Uterus (tissue), 4 donors: ENCODE measurements around the gene MBD5. TPM values are rescaled to one million over a fixed set of nuclear protein-coding genes. Genes with fewer than 3 reads are reported as not detected.
"Not testable (repeated sequence)": the region's sequence is repeated elsewhere in the genome, so short reads cannot be mapped to it uniquely, and the experiment has no call there.

Source experiments
- DNase-seq, 2 donors: peaks; one replicate each; pipeline ENCODE4 v3.0.0-alpha.2; 2019 to 2020
- H3K27ac ChIP-seq, 2 donors: fragments of 200-600 bp; sonication (generic); 1 replicate in 1 of 2; 2 replicates in 1 of 2; pipeline ENCODE4 v1.5.1; 2016 to 2018
- H3K27me3 ChIP-seq, 2 donors: fragments of 200-600 bp; sonication (generic); one replicate each; pipeline ENCODE4 v1.5.1; 2018 to 2019; ENCODE audit warnings: control low read depth in 1 of 2
- H3K36me3 ChIP-seq, 2 donors: fragments of 200-600 bp; sonication (generic); one replicate each; pipeline ENCODE4 v1.5.1; 2019; ENCODE audit warnings: control low read depth in 1 of 2
- H3K4me1 ChIP-seq, 2 donors: fragments of 200-600 bp; sonication (generic); one replicate each; pipeline ENCODE4 v1.5.1; 2018 to 2019; ENCODE audit warnings: control low read depth in 1 of 2
- H3K4me3 ChIP-seq, 2 donors: fragments of 200-600 bp; sonication (generic); 1 replicate in 1 of 2; 2 replicates in 1 of 2; pipeline ENCODE4 v1.5.1; 2018 to 2019; ENCODE audit warnings: mild to moderate bottlenecking in 1 of 2
- H3K9me3 ChIP-seq, 2 donors: fragments of 200-600 bp; sonication (generic); one replicate each; pipeline ENCODE4 v1.5.1; 2019; ENCODE audit warnings: control low read depth in 1 of 2
- POLR2A ChIP-seq, 2 donors: fragments of 450-650 bp; IDR thresholded peaks; one replicate each; pipeline ENCODE4 v1.6.1; 2016; ENCODE audit warnings: antibody characterized with exemption in 2 of 2, mild to moderate bottlenecking in 1 of 2, moderate library complexity in 1 of 2
- intact Hi-C: fragments of 100-400 bp; cut with DNase I; formaldehyde crosslinking; loops from one replicate; pipeline ENCODE4 v1.15.1; 2023; ENCODE audit warnings: low total_unique reads
- total RNA-seq, 4 donors: library from RNA; depleted of rRNA in 3 of 4; stranded (reverse); fragments of >200 nt in 3 of 4; gene quantifications; one replicate each; pipeline versions ENCODE4 v1.1.0 to v1.2.4, GENCODE V29; 2014 to 2023
- TF ChIP-seq, protein P1 (sequence below), 4 experiments: fragments of 200-600 bp in 2 of 4; fragments of 450-650 bp in 2 of 4; sonication (generic) in 2 of 4; IDR thresholded peaks; one replicate each; pipeline ENCODE4 v1.5.1; 2016 to 2019; ENCODE audit warnings: antibody characterized with exemption in 4 of 4, mild to moderate bottlenecking in 2 of 4, moderate library complexity in 1 of 4
- donor health status: DM: yes; HTN: yes; CAD: no.

Gene MBD5
- total RNA-seq, 4 donors from 2014 or later, result 17.4 to 77.9 (median 51.5) TPM

DNA sequence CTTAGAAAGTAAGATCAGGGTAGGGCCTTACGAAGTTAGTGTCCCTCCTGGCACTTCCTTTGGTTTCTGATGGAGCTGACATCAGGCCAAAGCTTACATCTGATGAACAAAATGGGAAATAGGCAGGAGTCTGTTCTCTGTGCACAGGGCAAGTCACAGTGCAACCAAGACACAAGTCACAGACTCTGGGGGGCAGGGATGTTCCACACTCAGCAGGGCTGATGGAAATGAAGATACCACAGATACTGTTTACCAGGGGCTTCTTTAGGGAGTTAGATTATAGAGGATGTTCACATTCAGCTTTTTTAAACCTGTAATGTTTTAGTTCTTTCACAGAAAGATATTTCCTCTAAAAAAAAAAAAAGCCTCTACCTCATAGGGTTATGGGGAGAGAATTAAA, 517.5 kb downstream of the MBD5 start:
- TF ChIP-seq POLR2A (IDR thresholded peaks at IDR 0.05), result no peak
- TF ChIP-seq, protein P1, sequence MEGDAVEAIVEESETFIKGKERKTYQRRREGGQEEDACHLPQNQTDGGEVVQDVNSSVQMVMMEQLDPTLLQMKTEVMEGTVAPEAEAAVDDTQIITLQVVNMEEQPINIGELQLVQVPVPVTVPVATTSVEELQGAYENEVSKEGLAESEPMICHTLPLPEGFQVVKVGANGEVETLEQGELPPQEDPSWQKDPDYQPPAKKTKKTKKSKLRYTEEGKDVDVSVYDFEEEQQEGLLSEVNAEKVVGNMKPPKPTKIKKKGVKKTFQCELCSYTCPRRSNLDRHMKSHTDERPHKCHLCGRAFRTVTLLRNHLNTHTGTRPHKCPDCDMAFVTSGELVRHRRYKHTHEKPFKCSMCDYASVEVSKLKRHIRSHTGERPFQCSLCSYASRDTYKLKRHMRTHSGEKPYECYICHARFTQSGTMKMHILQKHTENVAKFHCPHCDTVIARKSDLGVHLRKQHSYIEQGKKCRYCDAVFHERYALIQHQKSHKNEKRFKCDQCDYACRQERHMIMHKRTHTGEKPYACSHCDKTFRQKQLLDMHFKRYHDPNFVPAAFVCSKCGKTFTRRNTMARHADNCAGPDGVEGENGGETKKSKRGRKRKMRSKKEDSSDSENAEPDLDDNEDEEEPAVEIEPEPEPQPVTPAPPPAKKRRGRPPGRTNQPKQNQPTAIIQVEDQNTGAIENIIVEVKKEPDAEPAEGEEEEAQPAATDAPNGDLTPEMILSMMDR (IDR thresholded peaks at IDR 0.05), result no peak
- no peaks in the 10 kb centered on the region for H3K27me3 ChIP-seq
- no peak overlapping the region for H3K4me3 ChIP-seq
- H3K9me3 ChIP-seq, result no peaks in the 10 kb centered on the region
- H3K27ac ChIP-seq, result no peak overlapping the region
- H3K4me1 ChIP-seq, result no peaks in the 10 kb centered on the region
- no peaks in the 10 kb centered on the region for H3K36me3 ChIP-seq
- no peak for DNase-seq
- intact Hi-C loops, result no loop called here

- TF ChIP-seq, protein P1 (IDR thresholded peaks at IDR 0.05), result no peak
- no peak for TF ChIP-seq POLR2A (IDR thresholded peaks at IDR 0.05)
- no peak for DNase-seq
- Histone ChIP-seq H3K9me3 (no peaks in the 10 kb centered on the region), H3K4me3 (no peak overlapping the region), H3K27ac (no peak overlapping the region), H3K4me1 (no peaks in the 10 kb centered on the region), H3K36me3 (no peaks in the 10 kb centered on the region), H3K27me3 (no peaks in the 10 kb centered on the region)
- intact Hi-C loops, result no loop called here
Measured at GRCh38 chr2:148540022-148540421, 519.1 kb downstream of the MBD5 start.

- DNase-seq, result no peak
- TF ChIP-seq, protein P1 (IDR thresholded peaks at IDR 0.05), result no peak
- TF ChIP-seq POLR2A (IDR thresholded peaks at IDR 0.05), result no peak
- Histone ChIP-seq H3K4me3 (no peak overlapping the region), H3K27ac (no peak overlapping the region), H3K36me3 (no peaks in the 10 kb centered on the region), H3K27me3 (no peaks in the 10 kb centered on the region), H3K4me1 (no peaks in the 10 kb centered on the region), H3K9me3 (no peaks in the 10 kb centered on the region)
- intact Hi-C loops, result no loop called here
Measured at GRCh38 chr2:148541792-148542191, 520.9 kb downstream of the MBD5 start.

GRCh38 chr2:148542614-148543013, 521.7 kb downstream of the MBD5 start:
- no peaks in the 10 kb centered on the region for H3K9me3 ChIP-seq
- no peak overlapping the region for H3K4me3 ChIP-seq
- no peaks in the 10 kb centered on the region for H3K27me3 ChIP-seq
- TF ChIP-seq POLR2A (IDR thresholded peaks at IDR 0.05), result no peak
- TF ChIP-seq, protein P1 (IDR thresholded peaks at IDR 0.05), result no peak
- no peak for DNase-seq
- H3K36me3 ChIP-seq, result no peaks in the 10 kb centered on the region
- intact Hi-C loops, result no loop called here
- no peak overlapping the region for H3K27ac ChIP-seq
- no peaks in the 10 kb centered on the region for H3K4me1 ChIP-seq

- H3K36me3 ChIP-seq, H3K9me3 ChIP-seq, H3K27me3 ChIP-seq, H3K27ac ChIP-seq, DNase-seq, H3K4me1 ChIP-seq, intact Hi-C loops, H3K4me3 ChIP-seq: not testable (repeated sequence)
Measured at GRCh38 chr2:148543088-148543540, 522.2 kb downstream of the MBD5 start.
